ENCODE measurements around the gene TMEM115. TPM values are rescaled to one million over a fixed set of nuclear protein-coding genes. Genes with fewer than 3 reads are reported as not detected.

Gene TMEM115
- total RNA-seq, 1 donor, result 20.3 TPM

DNA sequence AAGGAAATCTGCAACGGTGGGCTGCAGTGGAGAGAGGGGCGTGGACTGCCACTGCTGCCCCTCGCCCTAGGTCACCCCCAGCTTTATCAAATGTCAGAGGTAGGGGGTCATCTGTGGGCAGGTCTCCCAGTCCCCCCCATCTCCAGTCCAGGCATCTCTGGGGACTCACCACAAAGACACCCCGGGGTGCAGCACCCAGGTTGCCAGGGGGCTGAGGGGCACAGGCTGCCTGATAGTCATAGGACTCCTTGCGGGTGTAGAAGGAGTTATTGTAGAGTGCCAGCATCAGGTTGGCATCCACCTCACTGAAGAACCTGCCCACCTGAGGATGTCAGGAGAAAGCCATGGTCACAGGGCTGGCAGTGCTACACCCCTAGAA is 6.5 kb upstream of the TMEM115 start:
- no peaks in the 10 kb centered on the region for H3K27me3 ChIP-seq (ENCODE audit: insufficient read depth, low read length)
- no peaks in the 10 kb centered on the region for H3K9me3 ChIP-seq (ENCODE audit: low read depth, low read length)
- H3K4me1 ChIP-seq (ENCODE audit: insufficient read depth, low read length), result peaks cover 19% of the 10 kb centered on the region
- peak overlapping the region; percentile 55 for H3K4me3 ChIP-seq (ENCODE audit: low read length)

DNA sequence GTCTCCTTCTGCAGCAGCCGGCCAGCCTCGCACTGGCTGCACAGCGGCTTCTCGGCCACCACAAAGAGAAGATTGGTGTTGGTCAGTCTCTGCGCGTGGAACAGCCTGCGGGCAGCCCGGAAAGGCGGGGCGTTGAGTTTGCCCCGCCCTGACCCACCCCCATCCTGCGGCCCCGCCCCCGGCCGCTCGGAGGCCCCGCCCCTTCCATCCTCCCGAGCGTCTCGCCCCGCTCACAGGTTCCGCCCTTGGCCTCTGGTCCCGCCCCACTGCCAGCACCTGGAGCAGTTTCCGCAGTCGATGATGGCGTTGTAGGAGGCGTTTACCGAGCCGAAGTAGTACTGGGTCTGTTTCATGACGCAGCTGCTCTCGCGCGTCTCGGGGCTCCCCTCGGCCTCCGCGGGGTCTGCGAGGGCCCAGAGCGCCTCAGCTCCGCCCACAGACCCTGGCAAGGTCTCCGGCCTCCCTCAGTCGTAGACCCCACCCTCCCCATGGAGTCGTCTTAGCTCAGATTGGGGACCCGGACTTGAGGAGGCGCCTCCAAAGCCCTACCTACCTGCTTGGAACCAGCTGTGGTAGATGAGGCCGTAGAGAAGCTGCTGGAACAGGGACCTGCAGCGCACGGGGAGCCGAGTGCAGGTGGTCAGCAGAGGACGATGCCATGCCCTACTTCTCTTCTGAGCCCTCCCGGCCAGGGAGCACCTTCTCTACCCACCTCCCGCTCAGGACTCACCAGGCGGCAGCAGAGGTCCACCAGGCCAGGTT is 5.9 kb upstream of the TMEM115 start:
- H3K4me1 ChIP-seq (ENCODE audit: insufficient read depth, low read length), result peaks cover 19% of the 10 kb centered on the region
- no peaks in the 10 kb centered on the region for H3K27me3 ChIP-seq (ENCODE audit: insufficient read depth, low read length)
- no peaks in the 10 kb centered on the region for H3K9me3 ChIP-seq (ENCODE audit: low read depth, low read length)
- peak overlapping the region; percentile 55 for H3K4me3 ChIP-seq (ENCODE audit: low read length)

DNA sequence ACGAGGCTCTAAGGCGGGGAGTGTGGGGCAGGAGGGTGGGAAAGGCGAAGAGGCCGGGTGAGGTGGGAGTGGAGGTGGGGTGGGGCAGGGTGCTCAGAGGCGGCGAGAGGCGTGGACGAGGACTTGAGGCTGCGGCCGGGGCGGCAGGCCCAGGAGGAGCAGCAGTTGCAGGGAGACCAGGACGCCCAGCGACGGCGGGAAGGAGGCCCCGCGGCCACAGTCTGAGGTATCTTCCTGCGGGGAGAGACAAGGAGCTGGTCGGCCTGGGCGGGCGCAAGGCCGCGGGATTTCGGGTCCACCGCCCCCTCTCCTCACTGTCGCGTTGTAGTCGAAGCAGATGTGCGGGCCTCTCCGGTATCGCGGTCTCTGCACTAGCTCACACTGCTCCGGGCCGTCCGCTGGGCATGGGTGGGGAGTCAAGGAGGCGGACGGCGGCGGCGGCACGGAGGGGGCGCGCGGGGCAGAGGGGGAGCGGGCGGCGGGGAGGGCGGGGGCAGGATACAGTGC is 5.3 kb upstream of the TMEM115 start:
- Histone ChIP-seq H3K27me3 (ENCODE audit: insufficient read depth, low read length) (no peaks in the 10 kb centered on the region), H3K4me1 (ENCODE audit: insufficient read depth, low read length) (peaks cover 22% of the 10 kb centered on the region), H3K4me3 (ENCODE audit: low read length) (no peak overlapping the region), H3K9me3 (ENCODE audit: low read depth, low read length) (no peaks in the 10 kb centered on the region)

DNA sequence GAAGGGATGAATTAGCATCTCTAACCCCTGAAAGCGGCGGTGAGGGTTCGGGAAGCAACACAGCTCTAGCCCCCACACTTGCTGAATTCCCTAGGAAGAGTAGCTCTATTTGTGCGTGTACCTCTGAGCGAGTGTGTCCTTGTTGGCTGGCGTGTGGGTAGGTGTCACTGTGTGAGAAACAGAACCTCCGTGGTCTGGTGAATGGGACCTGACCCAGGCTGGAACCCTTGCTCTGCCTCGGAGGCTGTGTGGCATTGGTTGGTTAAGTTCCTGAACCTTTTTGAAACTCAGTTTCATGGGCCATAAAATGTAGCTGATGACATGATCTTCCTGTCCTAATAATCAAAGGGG is 414 bp upstream of the TMEM115 start:
- Histone ChIP-seq H3K9me3 (ENCODE audit: low read depth, low read length) (no peaks in the 10 kb centered on the region), H3K4me3 (ENCODE audit: low read length) (peak overlapping the region; percentile 66), H3K27me3 (ENCODE audit: insufficient read depth, low read length) (no peaks in the 10 kb centered on the region), H3K4me1 (ENCODE audit: insufficient read depth, low read length) (peaks cover 47% of the 10 kb centered on the region)

DNA sequence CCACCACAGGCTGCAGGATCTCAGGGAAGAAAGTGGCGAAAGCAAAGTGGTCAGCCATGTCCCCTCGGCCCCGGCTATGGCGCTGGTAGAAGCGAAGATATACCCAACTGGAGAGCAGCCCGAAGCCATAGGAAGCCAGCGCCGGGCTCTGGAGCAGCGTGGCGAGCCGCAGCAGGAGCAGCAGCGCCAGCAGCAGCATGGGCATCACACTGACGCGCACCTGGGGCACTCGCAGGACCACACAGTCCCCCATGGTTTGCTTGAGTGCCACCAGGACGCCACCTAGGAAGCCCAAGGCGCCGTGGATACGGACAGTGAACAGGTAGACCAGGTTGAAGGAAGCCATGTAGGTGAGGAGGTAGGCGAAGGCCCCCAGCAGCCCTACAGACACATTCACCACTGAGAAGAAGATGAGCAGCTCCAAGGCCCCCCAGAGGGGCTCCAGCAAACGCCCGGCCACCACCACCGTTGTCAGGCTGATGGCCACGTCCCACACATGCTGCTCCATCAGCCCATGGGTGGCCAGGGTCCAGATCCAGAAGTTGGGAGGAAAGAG is 888 bp downstream of the TMEM115 start:
- no peaks in the 10 kb centered on the region for H3K27me3 ChIP-seq (ENCODE audit: insufficient read depth, low read length)
- peak overlapping the region; percentile 66 for H3K4me3 ChIP-seq (ENCODE audit: low read length)
- peaks cover 41% of the 10 kb centered on the region for H3K4me1 ChIP-seq (ENCODE audit: insufficient read depth, low read length)
- H3K9me3 ChIP-seq (ENCODE audit: low read depth, low read length), result no peaks in the 10 kb centered on the region

DNA sequence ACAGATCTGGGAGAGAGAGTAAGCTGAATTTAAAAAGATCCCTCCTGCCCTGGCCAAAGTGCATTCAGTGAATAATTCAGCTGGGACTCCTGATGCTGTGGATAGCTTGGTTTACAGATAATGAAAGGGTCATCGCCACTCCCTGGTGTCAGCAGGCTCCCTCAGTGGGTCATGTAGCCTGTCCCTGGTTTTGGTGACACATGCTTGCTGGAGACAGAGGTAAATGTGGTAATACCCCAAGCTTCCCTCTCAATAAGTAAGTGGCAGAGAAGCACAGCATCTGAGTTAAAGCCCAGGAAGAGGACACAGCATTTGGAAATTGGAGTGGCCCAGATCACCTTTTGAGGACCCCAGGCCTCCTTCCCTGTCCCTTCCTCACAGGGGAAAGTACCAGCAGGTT is 1.8 kb downstream of the TMEM115 start:
- Histone ChIP-seq H3K4me3 (ENCODE audit: low read length) (no peak overlapping the region), H3K4me1 (ENCODE audit: insufficient read depth, low read length) (peaks cover 41% of the 10 kb centered on the region)

DNA sequence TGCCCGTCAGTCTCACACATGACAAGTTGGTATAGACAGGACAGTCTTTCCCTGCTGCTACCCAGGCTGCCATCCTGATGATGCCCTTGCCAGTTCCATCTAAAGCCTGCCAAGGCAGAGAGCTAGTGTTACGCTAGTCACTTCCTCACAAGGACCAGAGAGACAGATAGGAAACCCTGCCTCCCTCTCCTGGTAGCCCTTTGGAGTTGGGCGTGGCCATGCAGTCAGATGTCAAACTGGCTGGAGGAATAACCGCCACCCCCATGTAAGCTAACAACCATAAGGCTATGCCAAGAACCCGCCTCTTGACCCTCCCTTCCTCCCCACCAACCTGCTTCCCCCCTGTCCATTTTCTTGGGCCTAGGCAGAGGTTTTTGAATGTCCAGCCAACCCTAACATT is 2.8 kb downstream of the TMEM115 start:
- no peaks in the 10 kb centered on the region for H3K27me3 ChIP-seq (ENCODE audit: insufficient read depth, low read length)
- H3K4me3 ChIP-seq (ENCODE audit: low read length), result no peak overlapping the region
- H3K4me1 ChIP-seq (ENCODE audit: insufficient read depth, low read length), result peaks cover 45% of the 10 kb centered on the region
- H3K9me3 ChIP-seq (ENCODE audit: low read depth, low read length), result no peaks in the 10 kb centered on the region

More for the DNA sequence above, 1.8 kb downstream of the TMEM115 start:
- Histone ChIP-seq H3K9me3 (ENCODE audit: low read depth, low read length) (no peaks in the 10 kb centered on the region), H3K27me3 (ENCODE audit: insufficient read depth, low read length) (no peaks in the 10 kb centered on the region)

DNA sequence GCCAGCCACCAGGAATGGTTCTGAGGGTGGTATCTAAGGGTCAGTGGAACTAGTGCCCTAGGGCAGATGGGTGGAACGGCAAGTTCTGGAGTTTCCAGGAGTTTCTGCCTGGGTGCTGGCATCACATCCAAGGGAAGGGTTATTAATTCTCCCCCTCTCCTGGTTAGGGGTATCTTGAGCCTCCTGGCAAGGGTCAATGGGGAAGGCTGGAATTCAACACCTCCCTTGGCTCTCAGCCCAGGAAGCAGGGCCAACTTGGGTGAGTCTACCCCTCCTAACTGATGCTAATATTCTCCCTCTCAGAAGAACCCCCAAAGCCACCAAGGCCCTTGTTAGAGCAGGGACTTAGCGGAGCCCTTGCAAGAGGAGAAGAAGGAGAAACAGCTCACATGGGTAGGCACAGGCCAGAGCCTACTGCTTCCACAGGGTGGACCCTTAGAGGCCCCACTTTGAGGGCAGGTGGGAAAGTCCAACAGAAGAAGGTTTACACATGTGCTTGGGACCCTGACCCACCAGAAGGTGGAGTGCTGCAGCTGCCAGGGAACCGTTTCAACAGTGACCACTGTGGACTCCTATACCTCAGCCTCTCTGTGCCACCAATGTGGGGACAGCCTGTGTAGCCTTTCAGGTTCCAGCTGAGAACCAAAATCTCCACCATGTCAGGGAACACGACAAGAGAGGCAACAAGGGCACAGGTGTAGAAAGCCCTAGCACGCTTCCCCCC is 3.3 kb downstream of the TMEM115 start:
- peaks cover 51% of the 10 kb centered on the region for H3K4me1 ChIP-seq (ENCODE audit: insufficient read depth, low read length)
- no peak overlapping the region for H3K4me3 ChIP-seq (ENCODE audit: low read length)

DNA sequence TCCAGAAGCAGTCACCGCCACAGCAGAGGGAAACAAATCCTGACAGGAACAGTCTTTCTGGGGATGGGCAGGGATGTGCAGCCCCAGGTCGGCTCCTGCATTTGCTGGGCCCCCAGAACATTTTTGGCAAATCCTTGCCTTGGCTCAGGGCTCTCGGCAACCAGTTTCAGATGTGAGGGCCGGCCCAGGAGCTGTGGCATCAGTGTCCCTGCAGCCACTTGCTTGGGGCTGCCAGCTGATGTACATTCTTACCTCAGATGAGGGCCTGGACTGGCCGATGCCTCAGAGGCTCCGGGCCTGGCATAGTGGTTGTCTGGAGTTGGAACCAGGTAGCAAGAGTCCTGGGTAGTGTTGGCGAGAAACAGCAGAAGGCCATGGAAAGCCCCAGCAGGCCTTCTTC is 4.5 kb downstream of the TMEM115 start:
- Histone ChIP-seq H3K4me3 (ENCODE audit: low read length) (no peak overlapping the region), H3K27me3 (ENCODE audit: insufficient read depth, low read length) (no peaks in the 10 kb centered on the region), H3K9me3 (ENCODE audit: low read depth, low read length) (no peaks in the 10 kb centered on the region), H3K4me1 (ENCODE audit: insufficient read depth, low read length) (peaks cover 58% of the 10 kb centered on the region)

More for the DNA sequence above, 3.3 kb downstream of the TMEM115 start:
- Histone ChIP-seq H3K9me3 (ENCODE audit: low read depth, low read length) (no peaks in the 10 kb centered on the region), H3K27me3 (ENCODE audit: insufficient read depth, low read length) (no peaks in the 10 kb centered on the region)

DNA sequence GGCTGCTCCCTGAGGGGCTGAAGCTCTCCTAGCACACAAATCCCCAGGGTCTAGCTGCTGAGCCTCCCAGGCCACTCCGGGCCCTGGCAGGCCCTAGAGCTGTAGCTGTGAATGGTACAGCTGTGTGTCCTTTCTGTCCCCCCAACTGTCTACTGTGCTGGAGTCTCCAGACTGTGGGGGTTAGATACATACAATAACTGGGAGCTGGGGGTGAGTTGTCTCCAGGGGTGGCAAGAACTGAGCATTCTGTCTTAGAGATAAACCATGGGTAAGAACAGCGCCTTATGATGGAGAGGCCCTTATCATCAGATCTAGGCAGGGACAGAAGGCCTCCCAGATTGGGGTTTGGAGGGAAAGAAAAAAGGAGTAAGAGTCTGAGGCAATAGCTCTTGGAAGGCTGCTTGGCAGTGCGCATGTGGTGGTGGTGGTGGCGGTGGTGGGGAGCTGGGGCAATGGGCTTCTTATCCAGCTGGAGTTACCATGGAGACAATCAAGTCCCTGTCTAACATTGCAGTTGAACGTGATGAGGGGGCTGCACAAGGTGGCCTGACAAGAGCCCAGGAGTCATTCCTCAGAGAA is 5.0 kb downstream of the TMEM115 start:
- H3K27me3 ChIP-seq (ENCODE audit: insufficient read depth, low read length), result no peaks in the 10 kb centered on the region
- H3K9me3 ChIP-seq (ENCODE audit: low read depth, low read length), result no peaks in the 10 kb centered on the region
- H3K4me1 ChIP-seq (ENCODE audit: insufficient read depth, low read length), result peaks cover 60% of the 10 kb centered on the region
- no peak overlapping the region for H3K4me3 ChIP-seq (ENCODE audit: low read length)

DNA sequence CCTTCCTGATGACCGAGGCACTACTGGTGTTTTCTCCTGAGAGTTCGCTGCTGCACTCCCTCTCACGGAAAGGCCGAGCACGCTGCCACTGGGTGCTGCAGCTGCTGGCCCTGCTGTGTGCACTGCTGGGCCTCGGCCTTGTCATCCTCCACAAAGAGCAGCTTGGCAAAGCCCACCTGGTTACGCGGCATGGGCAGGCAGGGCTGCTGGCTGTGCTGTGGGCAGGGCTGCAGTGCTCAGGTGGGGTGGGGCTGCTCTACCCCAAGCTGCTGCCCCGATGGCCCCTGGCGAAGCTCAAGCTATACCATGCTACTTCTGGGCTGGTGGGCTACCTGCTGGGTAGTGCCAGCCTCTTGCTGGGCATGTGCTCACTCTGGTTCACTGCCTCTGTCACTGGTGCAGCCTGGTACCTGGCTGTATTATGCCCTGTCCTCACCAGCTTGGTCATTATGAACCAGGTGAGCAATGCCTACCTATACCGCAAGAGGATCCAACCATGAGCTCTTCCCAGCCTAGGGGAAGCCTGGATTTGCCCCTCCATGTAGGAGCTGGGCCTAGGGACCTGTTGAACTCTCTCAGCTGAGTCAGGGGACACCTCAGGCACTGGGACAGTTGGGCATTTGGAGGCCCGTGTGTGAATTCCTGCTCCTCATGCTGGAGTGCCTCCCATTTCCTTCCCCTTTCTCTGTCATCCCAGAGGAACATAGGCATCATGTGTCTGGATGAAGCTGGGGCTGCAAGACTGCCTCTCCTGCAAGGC is 5.9 kb downstream of the TMEM115 start:
- Histone ChIP-seq H3K4me3 (ENCODE audit: low read length) (no peak overlapping the region), H3K4me1 (ENCODE audit: insufficient read depth, low read length) (peaks cover 63% of the 10 kb centered on the region), H3K9me3 (ENCODE audit: low read depth, low read length) (no peaks in the 10 kb centered on the region), H3K27me3 (ENCODE audit: insufficient read depth, low read length) (no peaks in the 10 kb centered on the region)

DNA sequence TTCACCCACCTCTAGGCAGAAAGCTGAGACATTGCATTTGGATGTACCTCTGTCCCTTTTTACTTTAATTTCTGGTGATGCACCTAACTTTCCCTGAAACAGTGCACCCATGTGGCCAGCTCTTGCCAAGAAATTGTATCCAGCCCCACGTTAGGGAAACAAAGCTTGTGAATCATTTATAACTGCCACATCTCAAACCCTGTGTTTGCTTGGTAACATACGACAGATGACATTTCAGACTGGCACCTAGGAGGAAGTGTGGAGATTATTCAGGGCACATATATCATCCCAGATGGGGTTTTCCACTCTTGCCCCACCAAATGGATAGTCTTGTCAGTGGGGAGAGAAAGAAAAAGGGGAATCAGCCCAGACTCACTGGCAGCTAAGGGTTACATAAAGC is 6.5 kb downstream of the TMEM115 start:
- no peaks in the 10 kb centered on the region for H3K27me3 ChIP-seq (ENCODE audit: insufficient read depth, low read length)
- H3K4me3 ChIP-seq (ENCODE audit: low read length), result no peak overlapping the region
- H3K4me1 ChIP-seq (ENCODE audit: insufficient read depth, low read length), result peaks cover 63% of the 10 kb centered on the region
- no peaks in the 10 kb centered on the region for H3K9me3 ChIP-seq (ENCODE audit: low read depth, low read length)

DNA sequence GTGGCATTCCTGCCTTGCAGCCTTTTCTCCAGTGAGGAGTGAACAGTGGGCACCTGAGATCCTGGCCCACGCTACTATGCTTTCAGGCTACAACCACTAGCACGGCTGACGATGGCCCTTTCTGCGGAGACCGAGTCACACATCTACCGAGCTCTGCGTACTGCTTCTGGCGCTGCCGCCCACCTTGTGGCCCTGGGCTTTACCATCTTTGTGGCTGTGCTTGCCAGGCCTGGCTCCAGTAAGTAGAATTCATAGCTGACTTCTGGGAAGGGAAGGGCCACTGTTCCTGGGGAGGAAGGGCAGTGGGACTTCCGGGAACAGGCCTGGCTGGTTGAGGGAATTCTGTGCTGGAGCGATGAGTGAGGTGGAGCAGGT is 8.0 kb downstream of the TMEM115 start:
- Histone ChIP-seq H3K9me3 (ENCODE audit: low read depth, low read length) (no peaks in the 10 kb centered on the region), H3K4me1 (ENCODE audit: insufficient read depth, low read length) (peaks cover 63% of the 10 kb centered on the region), H3K27me3 (ENCODE audit: insufficient read depth, low read length) (no peaks in the 10 kb centered on the region), H3K4me3 (ENCODE audit: low read length) (peak overlapping the region; percentile 60)

DNA sequence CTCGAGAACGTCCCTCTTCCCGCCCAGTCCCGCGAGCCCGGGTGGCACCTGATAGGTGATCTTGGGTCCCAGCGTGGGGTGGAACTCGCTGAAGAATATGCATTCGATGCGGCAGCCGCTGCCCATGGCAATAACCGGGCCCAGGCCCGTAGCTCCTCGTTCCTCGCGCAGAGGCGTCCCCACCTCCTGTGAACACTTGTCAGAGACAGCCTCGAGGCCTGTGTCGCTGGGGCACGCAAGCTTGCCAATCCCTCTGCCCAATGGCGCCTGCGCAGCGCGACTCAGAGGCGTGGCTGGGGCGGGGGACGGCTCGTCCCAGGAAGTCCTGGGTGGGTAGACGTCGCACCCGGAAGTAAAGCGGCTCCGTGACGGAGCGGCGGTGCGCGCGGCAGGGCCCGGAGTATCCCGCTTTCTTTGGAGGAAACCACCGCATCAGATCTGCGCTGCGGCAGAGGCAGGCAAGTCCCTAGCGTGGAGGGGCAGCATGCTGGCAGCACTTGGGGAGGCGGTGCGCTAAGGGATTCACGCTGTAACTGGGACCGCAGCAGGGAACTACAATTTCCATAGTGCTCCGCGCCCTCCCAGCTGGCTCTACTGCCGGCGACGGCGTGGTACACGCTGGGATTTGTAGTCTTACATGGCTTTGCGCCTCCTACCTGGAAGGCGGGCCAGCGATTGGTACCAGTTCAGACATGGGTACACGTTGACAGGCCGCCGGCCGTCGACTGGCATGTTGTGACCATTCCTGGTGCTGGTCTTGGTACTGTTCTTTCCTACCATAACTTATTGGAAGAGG is 8.6 kb downstream of the TMEM115 start, which contains the start of the genes CYB561D2 and NPRL2:
CYB561D2 (plus strand) TSS at position 336 of the 796 bp plus-strand sequence. CDS start 572 bp downstream, outside the sequence.
NPRL2 (minus strand) TSS at position 249 of the 796 bp plus-strand sequence; CDS start at position 126, 123 bp downstream.
- no peaks in the 10 kb centered on the region for H3K27me3 ChIP-seq (ENCODE audit: insufficient read depth, low read length)
- peak within 1 kb of the TSS; percentile 60 for H3K4me3 ChIP-seq (ENCODE audit: low read length)
- H3K9me3 ChIP-seq (ENCODE audit: low read depth, low read length), result no peaks in the 10 kb centered on the region
- H3K4me1 ChIP-seq (ENCODE audit: insufficient read depth, low read length), result peaks cover 63% of the 10 kb centered on the region

Measured in mononuclear cell (primary cell).